Coronary artery (tissue), 2 donors: ENCODE data around the gene NKAIN4.

Experiments used
- DNase-seq: peaks from one replicate; pipeline ENCODE4 v3.0.0-alpha.2; 2017; ENCODE audit warnings: low spot score
- H3K27ac ChIP-seq, 2 donors: fragments of 200-600 bp; sonication (generic); one replicate each; pipeline ENCODE4 v1.5.1; 2016 to 2019
- H3K4me3 ChIP-seq: fragments of 200-600 bp; sonication (generic); 2 replicates; pipeline ENCODE4 v1.5.1; 2016; ENCODE audit warnings: mild to moderate bottlenecking, moderate library complexity
- TF ChIP-seq, protein P1 (sequence below): fragments of 200-600 bp; sonication (generic); IDR thresholded peaks from one replicate; pipeline ENCODE4 v1.5.1; 2019; ENCODE audit warnings: antibody characterized with exemption

The NKAIN4 gene

DNA sequence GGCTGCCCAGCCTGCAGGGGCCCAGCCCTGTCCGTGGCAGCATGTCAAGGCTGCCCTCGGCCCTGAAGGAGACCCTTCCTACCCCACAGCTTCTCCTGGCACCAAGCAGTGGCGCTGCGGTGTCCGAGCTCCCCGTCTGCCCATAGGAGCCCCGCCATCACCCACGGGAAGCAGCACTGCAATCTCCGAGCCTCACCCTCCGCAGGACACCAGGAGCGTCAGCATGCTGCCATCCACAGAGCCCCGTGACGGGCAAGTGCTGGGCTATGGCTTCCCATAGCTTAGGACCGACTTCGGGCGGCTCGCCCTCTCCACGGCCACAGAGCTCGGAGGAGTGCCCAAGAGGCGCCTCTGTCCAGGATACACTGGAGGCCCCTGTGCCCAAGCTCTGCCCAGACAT, 63.4 kb downstream of the NKAIN4 start:
- no peak for DNase-seq
- TF ChIP-seq, protein P1, sequence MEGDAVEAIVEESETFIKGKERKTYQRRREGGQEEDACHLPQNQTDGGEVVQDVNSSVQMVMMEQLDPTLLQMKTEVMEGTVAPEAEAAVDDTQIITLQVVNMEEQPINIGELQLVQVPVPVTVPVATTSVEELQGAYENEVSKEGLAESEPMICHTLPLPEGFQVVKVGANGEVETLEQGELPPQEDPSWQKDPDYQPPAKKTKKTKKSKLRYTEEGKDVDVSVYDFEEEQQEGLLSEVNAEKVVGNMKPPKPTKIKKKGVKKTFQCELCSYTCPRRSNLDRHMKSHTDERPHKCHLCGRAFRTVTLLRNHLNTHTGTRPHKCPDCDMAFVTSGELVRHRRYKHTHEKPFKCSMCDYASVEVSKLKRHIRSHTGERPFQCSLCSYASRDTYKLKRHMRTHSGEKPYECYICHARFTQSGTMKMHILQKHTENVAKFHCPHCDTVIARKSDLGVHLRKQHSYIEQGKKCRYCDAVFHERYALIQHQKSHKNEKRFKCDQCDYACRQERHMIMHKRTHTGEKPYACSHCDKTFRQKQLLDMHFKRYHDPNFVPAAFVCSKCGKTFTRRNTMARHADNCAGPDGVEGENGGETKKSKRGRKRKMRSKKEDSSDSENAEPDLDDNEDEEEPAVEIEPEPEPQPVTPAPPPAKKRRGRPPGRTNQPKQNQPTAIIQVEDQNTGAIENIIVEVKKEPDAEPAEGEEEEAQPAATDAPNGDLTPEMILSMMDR = no peak
- Histone ChIP-seq H3K27ac (no peak overlapping the region), H3K4me3 (no peak overlapping the region)
